ENCODE measurements around the gene MAK.
"Not testable (repeated sequence)": the region's sequence is repeated elsewhere in the genome, so short reads cannot be mapped to it uniquely, and the experiment has no call there.

The MAK gene

GRCh38 chr6:10883312-10884244, 45.2 kb upstream of the MAK start:
- TF ChIP-seq CTCF (IDR thresholded peaks at IDR 0.05), result no peak
- peaks cover 100% of the 10 kb centered on the region for H3K27me3 ChIP-seq
- H3K27ac ChIP-seq, result no peak overlapping the region
- no peaks in the 10 kb centered on the region for H3K36me3 ChIP-seq
- no peaks in the 10 kb centered on the region for H3K9me3 ChIP-seq
- peaks cover 0 to 10% of the 10 kb centered on the region in 2 experiments for H3K4me1 ChIP-seq (ENCODE audit: control insufficient read depth in 1 of 2, insufficient read depth in 1 of 2, low read depth in 1 of 2, low read length in 1 of 2)
- no peak overlapping the region for H3K4me3 ChIP-seq (ENCODE audit: low read depth in 1 of 2, low read length in 1 of 2)

- Histone ChIP-seq H3K27me3 (peaks cover 100% of the 10 kb centered on the region), H3K27ac (no peak overlapping the region), H3K4me1 (ENCODE audit: control insufficient read depth in 1 of 2, insufficient read depth in 1 of 2, low read depth in 1 of 2, low read length in 1 of 2) (peaks cover 0 to 10% of the 10 kb centered on the region in 2 experiments), H3K36me3 (no peaks in the 10 kb centered on the region), H3K4me3 (ENCODE audit: low read depth in 1 of 2, low read length in 1 of 2) (no peak overlapping the region), H3K9me3 (no peaks in the 10 kb centered on the region)
- no peak for TF ChIP-seq CTCF (IDR thresholded peaks at IDR 0.05)
Observed at GRCh38 chr6:10882657-10883171, 44.4 kb upstream of the MAK start.

- not testable (repeated sequence) for H3K9me3 ChIP-seq; H3K4me1 ChIP-seq (ENCODE audit: control insufficient read depth in 1 of 2, insufficient read depth in 1 of 2, low read depth in 1 of 2, low read length in 1 of 2); H3K27ac ChIP-seq; H3K36me3 ChIP-seq; H3K4me3 ChIP-seq (ENCODE audit: low read depth in 1 of 2, low read length in 1 of 2)
- peaks cover 100% of the 10 kb centered on the region for H3K27me3 ChIP-seq
Observed at GRCh38 chr6:10882253-10882630, 43.9 kb upstream of the MAK start.

- H3K27me3 ChIP-seq, result peaks cover 85% of the 10 kb centered on the region
- H3K4me3 ChIP-seq (ENCODE audit: low read depth in 1 of 2, low read length in 1 of 2), result no peak overlapping the region
- TF ChIP-seq CTCF (IDR thresholded peaks at IDR 0.05), result no peak
- H3K27ac ChIP-seq, result no peak overlapping the region
- H3K36me3 ChIP-seq, result no peaks in the 10 kb centered on the region
- H3K4me1 ChIP-seq (ENCODE audit: control insufficient read depth in 1 of 2, insufficient read depth in 1 of 2, low read depth in 1 of 2, low read length in 1 of 2), result no peaks in the 10 kb centered on the region
- no peaks in the 10 kb centered on the region for H3K9me3 ChIP-seq
Observed at GRCh38 chr6:10880366-10880765, 42.0 kb upstream of the MAK start.

GRCh38 chr6:10877871-10878270, 39.5 kb upstream of the MAK start:
- no peak for TF ChIP-seq CTCF (IDR thresholded peaks at IDR 0.05)
- Histone ChIP-seq H3K27ac (no peak overlapping the region), H3K9me3 (no peaks in the 10 kb centered on the region), H3K36me3 (no peaks in the 10 kb centered on the region), H3K4me1 (ENCODE audit: control insufficient read depth in 1 of 2, insufficient read depth in 1 of 2, low read depth in 1 of 2, low read length in 1 of 2) (no peaks in the 10 kb centered on the region), H3K27me3 (peaks cover 72% of the 10 kb centered on the region), H3K4me3 (ENCODE audit: low read depth in 1 of 2, low read length in 1 of 2) (no peak overlapping the region)

GRCh38 chr6:10877012-10877411, 38.7 kb upstream of the MAK start:
- Histone ChIP-seq H3K36me3 (no peaks in the 10 kb centered on the region), H3K4me3 (ENCODE audit: low read depth in 1 of 2, low read length in 1 of 2) (no peak overlapping the region), H3K9me3 (no peaks in the 10 kb centered on the region), H3K27me3 (peaks cover 72% of the 10 kb centered on the region), H3K4me1 (ENCODE audit: control insufficient read depth in 1 of 2, insufficient read depth in 1 of 2, low read depth in 1 of 2, low read length in 1 of 2) (no peaks in the 10 kb centered on the region), H3K27ac (no peak overlapping the region)
- TF ChIP-seq CTCF (IDR thresholded peaks at IDR 0.05), result no peak

Data from neutrophil (primary cell).